ENCODE data around the gene ACTR2.
"Not testable (repeated sequence)": the region's sequence is repeated elsewhere in the genome, so short reads cannot be mapped to it uniquely, and the experiment has no call there.

ACTR2 gene

GRCh38 chr2:65314801-65315441 lies 87.3 kb downstream of the ACTR2 start:
- H3K4me3 ChIP-seq (ENCODE audit: low read depth, low read length), result no peak overlapping the region
- DNase-seq (ENCODE audit: low read depth), result no peak
- TF ChIP-seq MYC (IDR thresholded peaks at IDR 0.05; ENCODE audit: low read depth, low read length) (no peak), CTCF (IDR thresholded peaks at IDR 0.05; ENCODE audit: low read depth, low read length) (no peak), POLR2A (IDR thresholded peaks at IDR 0.05; ENCODE audit: extremely low read depth, insufficient read length) (no peak), MAX (IDR thresholded peaks at IDR 0.05; ENCODE audit: low read depth, low read length) (no peak)

- no peak overlapping the region for H3K4me3 ChIP-seq (ENCODE audit: low read depth, low read length)
- TF ChIP-seq POLR2A (IDR thresholded peaks at IDR 0.05; ENCODE audit: extremely low read depth, insufficient read length) (no peak), CTCF (IDR thresholded peaks at IDR 0.05; ENCODE audit: low read depth, low read length) (no peak), MYC (IDR thresholded peaks at IDR 0.05; ENCODE audit: low read depth, low read length) (no peak), MAX (IDR thresholded peaks at IDR 0.05; ENCODE audit: low read depth, low read length) (no peak)
- DNase-seq (ENCODE audit: low read depth), result no peak
Observed at GRCh38 chr2:65316072-65316471, 88.4 kb downstream of the ACTR2 start.

- not testable (repeated sequence) for H3K4me3 ChIP-seq (ENCODE audit: low read depth, low read length); DNase-seq (ENCODE audit: low read depth)
Observed at GRCh38 chr2:65317351-65317750, 89.7 kb downstream of the ACTR2 start.

GRCh38 chr2:65317841-65318240 lies 90.2 kb downstream of the ACTR2 start:
- TF ChIP-seq MAX (IDR thresholded peaks at IDR 0.05; ENCODE audit: low read depth, low read length) (no peak), MYC (IDR thresholded peaks at IDR 0.05; ENCODE audit: low read depth, low read length) (no peak)
- DNase-seq (ENCODE audit: low read depth), result no peak
- H3K4me3 ChIP-seq (ENCODE audit: low read depth, low read length), result no peak overlapping the region

GRCh38 chr2:65319072-65319673 lies 91.5 kb downstream of the ACTR2 start:
- H3K4me3 ChIP-seq (ENCODE audit: low read depth, low read length), result no peak overlapping the region
- TF ChIP-seq MAX (IDR thresholded peaks at IDR 0.05; ENCODE audit: low read depth, low read length) (no peak), POLR2A (IDR thresholded peaks at IDR 0.05; ENCODE audit: extremely low read depth, insufficient read length) (no peak), CTCF (IDR thresholded peaks at IDR 0.05; ENCODE audit: low read depth, low read length) (no peak), MYC (IDR thresholded peaks at IDR 0.05; ENCODE audit: low read depth, low read length) (no peak)
- no peak for DNase-seq (ENCODE audit: low read depth)

GRCh38 chr2:65319674-65320041 lies 92.0 kb downstream of the ACTR2 start:
- TF ChIP-seq POLR2A (IDR thresholded peaks at IDR 0.05; ENCODE audit: extremely low read depth, insufficient read length) (no peak), MYC (IDR thresholded peaks at IDR 0.05; ENCODE audit: low read depth, low read length) (no peak), CTCF (IDR thresholded peaks at IDR 0.05; ENCODE audit: low read depth, low read length) (no peak), MAX (IDR thresholded peaks at IDR 0.05; ENCODE audit: low read depth, low read length) (no peak)
- DNase-seq (ENCODE audit: low read depth), result no peak
- H3K4me3 ChIP-seq (ENCODE audit: low read depth, low read length), result no peak overlapping the region
